ENCODE measurements around the gene RBMS1.

DNA sequence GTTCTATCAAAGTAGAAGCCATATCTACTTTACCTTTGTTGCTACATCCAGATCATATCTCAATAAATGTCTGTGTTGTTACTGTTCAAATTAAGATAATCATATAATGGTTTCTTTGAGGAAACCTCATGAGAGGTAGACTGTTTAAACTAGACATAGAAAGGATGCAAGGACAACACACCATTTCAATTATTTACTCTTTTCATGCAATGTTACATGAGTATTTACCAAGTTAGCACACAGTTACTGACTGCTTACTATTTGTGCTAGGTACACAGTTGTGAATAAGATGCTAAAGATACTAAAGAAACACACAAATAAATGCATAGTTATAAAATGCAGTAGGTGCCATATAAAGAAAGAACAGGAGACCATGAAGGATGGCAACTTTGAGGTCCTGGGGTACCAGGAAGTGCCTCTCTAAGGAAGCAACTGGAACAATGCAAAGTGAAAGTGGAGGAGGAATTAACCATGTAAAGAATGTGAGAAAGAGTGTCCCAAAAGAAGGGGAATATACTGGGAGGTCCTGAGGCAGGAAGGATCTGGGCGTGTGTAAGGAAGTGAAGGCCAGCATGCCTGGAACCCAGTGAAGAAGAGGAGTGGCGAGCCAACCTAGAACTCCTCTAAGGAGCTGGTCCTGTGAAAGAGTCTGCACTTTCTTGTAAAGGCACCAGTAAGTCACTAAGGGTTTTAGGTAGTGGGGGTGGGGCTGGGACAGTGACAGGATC is 39.4 kb downstream of the RBMS1 start:
- TF ChIP-seq, protein P1, sequence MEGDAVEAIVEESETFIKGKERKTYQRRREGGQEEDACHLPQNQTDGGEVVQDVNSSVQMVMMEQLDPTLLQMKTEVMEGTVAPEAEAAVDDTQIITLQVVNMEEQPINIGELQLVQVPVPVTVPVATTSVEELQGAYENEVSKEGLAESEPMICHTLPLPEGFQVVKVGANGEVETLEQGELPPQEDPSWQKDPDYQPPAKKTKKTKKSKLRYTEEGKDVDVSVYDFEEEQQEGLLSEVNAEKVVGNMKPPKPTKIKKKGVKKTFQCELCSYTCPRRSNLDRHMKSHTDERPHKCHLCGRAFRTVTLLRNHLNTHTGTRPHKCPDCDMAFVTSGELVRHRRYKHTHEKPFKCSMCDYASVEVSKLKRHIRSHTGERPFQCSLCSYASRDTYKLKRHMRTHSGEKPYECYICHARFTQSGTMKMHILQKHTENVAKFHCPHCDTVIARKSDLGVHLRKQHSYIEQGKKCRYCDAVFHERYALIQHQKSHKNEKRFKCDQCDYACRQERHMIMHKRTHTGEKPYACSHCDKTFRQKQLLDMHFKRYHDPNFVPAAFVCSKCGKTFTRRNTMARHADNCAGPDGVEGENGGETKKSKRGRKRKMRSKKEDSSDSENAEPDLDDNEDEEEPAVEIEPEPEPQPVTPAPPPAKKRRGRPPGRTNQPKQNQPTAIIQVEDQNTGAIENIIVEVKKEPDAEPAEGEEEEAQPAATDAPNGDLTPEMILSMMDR (CRISPR knock-in tag; IDR thresholded peaks at IDR 0.05), result no peak
- no peak for TF ChIP-seq NFIC (IDR thresholded peaks at IDR 0.05; ENCODE audit: low read length)

Data from HepG2 (cell line).